ENCODE data around the gene NRDE2. TPM values are rescaled to one million over a fixed set of nuclear protein-coding genes. Genes with fewer than 3 reads are reported as not detected.
A peak's percentile ranks its signal among the peaks of the same experiment; 100 is the strongest.

Gene NRDE2
- total RNA-seq, 1 experiment from 2014 or later, result 3.6 TPM

GRCh38 chr14:90296641-90297040 lies 35.1 kb downstream of the NRDE2 start:
- DNase-seq (ENCODE audit: low spot score), result no peak

GRCh38 chr14:90295870-90296516 lies 35.7 kb downstream of the NRDE2 start:
- DNase-seq (ENCODE audit: low spot score), result no peak

- DNase-seq (ENCODE audit: low spot score), result no peak
Measured at GRCh38 chr14:90294872-90295271, 36.9 kb downstream of the NRDE2 start.

GRCh38 chr14:90293766-90294730 lies 37.7 kb downstream of the NRDE2 start:
- DNase-seq (ENCODE audit: low spot score), result no peak

GRCh38 chr14:90291699-90292098 lies 40.0 kb downstream of the NRDE2 start:
- no peak for DNase-seq (ENCODE audit: low spot score)

- DNase-seq (ENCODE audit: low spot score), result no peak
Measured at GRCh38 chr14:90290337-90291011, 41.3 kb downstream of the NRDE2 start.

GRCh38 chr14:90288651-90289355 lies 42.9 kb downstream of the NRDE2 start:
- no peak for DNase-seq (ENCODE audit: low spot score)

GRCh38 chr14:90287791-90288190 lies 44.0 kb downstream of the NRDE2 start:
- DNase-seq (ENCODE audit: low spot score), result no peak

GRCh38 chr14:90281756-90282155 lies 50.0 kb downstream of the NRDE2 start:
- DNase-seq (ENCODE audit: low spot score), result no peak

- peak; percentile 67 for DNase-seq (ENCODE audit: low spot score)
Measured at GRCh38 chr14:90281261-90281660, 50.5 kb downstream of the NRDE2 start.

GRCh38 chr14:90280096-90280495 lies 51.6 kb downstream of the NRDE2 start:
- no peak for DNase-seq (ENCODE audit: low spot score)

- no peak for DNase-seq (ENCODE audit: low spot score)
Measured at GRCh38 chr14:90278199-90279175, 53.3 kb downstream of the NRDE2 start.

- DNase-seq (ENCODE audit: low spot score), result no peak
Measured at GRCh38 chr14:90277581-90278198, 54.1 kb downstream of the NRDE2 start.

- no peak for DNase-seq (ENCODE audit: low spot score)
Measured at GRCh38 chr14:90276646-90277367, 54.9 kb downstream of the NRDE2 start.

GRCh38 chr14:90275820-90276219 lies 55.9 kb downstream of the NRDE2 start:
- DNase-seq (ENCODE audit: low spot score), result no peak

- no peak for DNase-seq (ENCODE audit: low spot score)
Measured at GRCh38 chr14:90275458-90275814, 56.3 kb downstream of the NRDE2 start.

- no peak for DNase-seq (ENCODE audit: low spot score)
Measured at GRCh38 chr14:90274808-90275457, 56.8 kb downstream of the NRDE2 start.

- no peak for DNase-seq (ENCODE audit: low spot score)
Measured at GRCh38 chr14:90274019-90274418, 57.7 kb downstream of the NRDE2 start.

GRCh38 chr14:90273532-90273931 lies 58.2 kb downstream of the NRDE2 start:
- no peak for DNase-seq (ENCODE audit: low spot score)

Measured in H4 (cell line).